MCF 10A (cell line): ENCODE results near the gene MYMX. TPM values are rescaled to one million over a fixed set of nuclear protein-coding genes. Genes with fewer than 3 reads are reported as not detected.

Source experiments
- BruUV-seq: library from RNA; stranded (reverse); fragments of 400-500 nt; replicated peaks from 2 replicates; lab custom pipeline; 2021; lab: Mats Ljungman, UMichigan
- CTCF ChIA-PET: fragments of 300-600 bp; sonication (Branson Sonifier 250); formaldehyde crosslinking; extraction: SDS; loops from one replicate; lab custom pipeline; 2021; ENCODE audit warnings: antibody characterized with exemption, inconsistent platforms; lab: Yijun Ruan, JAX
- POLR2A ChIA-PET: fragments of 300-600, 350-650 bp; sonication (Branson Sonifier 250); formaldehyde crosslinking; extraction: SDS; loops from one replicate; lab custom pipeline; 2020; ENCODE audit warnings: antibody characterized with exemption, inconsistent platforms; lab: Yijun Ruan, JAX
- DNase-seq: peaks from one replicate; pipeline ENCODE4 v3.0.0-alpha.2; 2018; ENCODE audit not compliant: unreplicated experiment
- H3K27ac Mint-ChIP-seq: one replicate; pipeline ENCODE4 v1.8.0; 2022; ENCODE audit warnings: mild to moderate bottlenecking, low read depth, mixed read lengths; ENCODE audit not compliant: unreplicated experiment
- H3K27me3 Mint-ChIP-seq: one replicate; pipeline ENCODE4 v1.8.0; 2022; ENCODE audit warnings: mixed read lengths; ENCODE audit not compliant: insufficient read depth, unreplicated experiment
- H3K36me3 Mint-ChIP-seq: one replicate; pipeline ENCODE4 v1.8.0; 2022; ENCODE audit warnings: mild to moderate bottlenecking, moderate library complexity, mixed read lengths; ENCODE audit not compliant: insufficient read depth, unreplicated experiment
- H3K4me1 Mint-ChIP-seq: one replicate; pipeline ENCODE4 v1.8.0; 2022; ENCODE audit warnings: mixed read lengths; ENCODE audit not compliant: insufficient read depth, unreplicated experiment
- H3K4me3 Mint-ChIP-seq: one replicate; pipeline ENCODE4 v1.8.0; 2022; ENCODE audit warnings: mild to moderate bottlenecking, moderate library complexity, mixed read lengths; ENCODE audit not compliant: unreplicated experiment
- H3K9me3 Mint-ChIP-seq: one replicate; pipeline ENCODE4 v1.8.0; 2022; ENCODE audit warnings: mixed read lengths; ENCODE audit not compliant: unreplicated experiment
- intact Hi-C: fragments of 100-400 bp; cut with micrococcal nuclease; formaldehyde crosslinking; loops from 2 replicates; pipeline ENCODE4 v1.14.1; 2022
- total RNA-seq: library from RNA; stranded (reverse); gene quantifications from 2 replicates; pipeline ENCODE4 v1.2.3, GENCODE V29; 2022
- TF ChIP-seq, protein P1 (sequence below): fragments of 200-600 bp; IDR thresholded peaks from one replicate; pipeline ENCODE4 v1.8.0; 2022; ENCODE audit warnings: antibody characterized with exemption, mild to moderate bottlenecking; ENCODE audit not compliant: unreplicated experiment

MYMX gene
- total RNA-seq, 1 experiment from 2014 or later, result not detected

DNA sequence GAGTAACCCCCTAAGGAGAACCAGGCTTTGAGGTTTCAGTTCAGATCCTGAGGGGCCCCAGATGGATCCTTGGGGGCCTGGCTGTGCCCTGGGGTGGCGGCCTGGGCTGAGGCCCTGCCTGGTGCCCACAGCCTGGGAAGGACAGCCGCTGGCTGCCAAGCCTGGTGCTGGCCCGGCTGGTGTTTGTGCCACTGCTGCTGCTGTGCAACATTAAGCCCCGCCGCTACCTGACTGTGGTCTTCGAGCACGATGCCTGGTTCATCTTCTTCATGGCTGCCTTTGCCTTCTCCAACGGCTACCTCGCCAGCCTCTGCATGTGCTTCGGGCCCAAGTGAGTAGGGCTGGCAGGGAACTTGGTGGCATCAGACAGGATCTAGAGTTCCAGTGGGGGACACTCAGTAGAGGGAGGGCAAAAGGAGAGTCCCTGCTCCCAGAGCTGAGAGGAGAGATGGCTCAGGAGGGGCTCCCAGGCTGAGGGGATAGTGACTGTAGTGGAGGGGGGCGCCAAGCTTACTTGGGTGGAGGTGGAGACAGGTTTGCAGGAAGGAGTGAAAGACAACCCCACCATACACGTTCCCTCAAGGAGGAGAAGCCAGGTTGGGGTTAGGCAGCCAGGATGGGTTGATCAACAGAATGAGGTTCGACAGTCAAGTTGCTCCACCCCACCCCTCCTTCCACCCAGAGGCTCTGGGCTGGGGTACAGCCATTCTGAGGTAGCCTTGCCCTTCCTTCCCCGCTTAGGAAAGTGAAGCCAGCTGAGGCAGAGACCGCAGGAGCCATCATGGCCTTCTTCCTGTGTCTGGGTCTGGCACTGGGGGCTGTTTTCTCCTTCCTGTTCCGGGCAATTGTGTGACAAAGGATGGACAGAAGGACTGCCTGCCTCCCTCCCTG is 16.2 kb downstream of the MYMX start:
- ChIA-PET CTCF (interaction anchor here (1.6 to 3.6 kb wide), 2 partner anchors 9 to 135 kb away, joined by 5 to 52 read pairs; partner anchors contain the start of gene SLC29A1), POLR2A (interaction anchor here (1.2 kb wide), 1 partner anchor 11 kb away, joined by 5 read pairs; no protein-coding TSS in a partner anchor)
- Mint-ChIP-seq H3K27me3 (no peaks in the 10 kb centered on the region), H3K4me1 (peaks cover 20% of the 10 kb centered on the region), H3K36me3 (peaks cover 7% of the 10 kb centered on the region), H3K27ac (peak overlapping the region; percentile 49), H3K9me3 (no peaks in the 10 kb centered on the region), H3K4me3 (no peak overlapping the region)
- no TSS peak for BruUV-seq
- TF ChIP-seq, protein P1, sequence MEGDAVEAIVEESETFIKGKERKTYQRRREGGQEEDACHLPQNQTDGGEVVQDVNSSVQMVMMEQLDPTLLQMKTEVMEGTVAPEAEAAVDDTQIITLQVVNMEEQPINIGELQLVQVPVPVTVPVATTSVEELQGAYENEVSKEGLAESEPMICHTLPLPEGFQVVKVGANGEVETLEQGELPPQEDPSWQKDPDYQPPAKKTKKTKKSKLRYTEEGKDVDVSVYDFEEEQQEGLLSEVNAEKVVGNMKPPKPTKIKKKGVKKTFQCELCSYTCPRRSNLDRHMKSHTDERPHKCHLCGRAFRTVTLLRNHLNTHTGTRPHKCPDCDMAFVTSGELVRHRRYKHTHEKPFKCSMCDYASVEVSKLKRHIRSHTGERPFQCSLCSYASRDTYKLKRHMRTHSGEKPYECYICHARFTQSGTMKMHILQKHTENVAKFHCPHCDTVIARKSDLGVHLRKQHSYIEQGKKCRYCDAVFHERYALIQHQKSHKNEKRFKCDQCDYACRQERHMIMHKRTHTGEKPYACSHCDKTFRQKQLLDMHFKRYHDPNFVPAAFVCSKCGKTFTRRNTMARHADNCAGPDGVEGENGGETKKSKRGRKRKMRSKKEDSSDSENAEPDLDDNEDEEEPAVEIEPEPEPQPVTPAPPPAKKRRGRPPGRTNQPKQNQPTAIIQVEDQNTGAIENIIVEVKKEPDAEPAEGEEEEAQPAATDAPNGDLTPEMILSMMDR, result no peak
- intact Hi-C loops, result no loop called here
- no peak for DNase-seq

DNA sequence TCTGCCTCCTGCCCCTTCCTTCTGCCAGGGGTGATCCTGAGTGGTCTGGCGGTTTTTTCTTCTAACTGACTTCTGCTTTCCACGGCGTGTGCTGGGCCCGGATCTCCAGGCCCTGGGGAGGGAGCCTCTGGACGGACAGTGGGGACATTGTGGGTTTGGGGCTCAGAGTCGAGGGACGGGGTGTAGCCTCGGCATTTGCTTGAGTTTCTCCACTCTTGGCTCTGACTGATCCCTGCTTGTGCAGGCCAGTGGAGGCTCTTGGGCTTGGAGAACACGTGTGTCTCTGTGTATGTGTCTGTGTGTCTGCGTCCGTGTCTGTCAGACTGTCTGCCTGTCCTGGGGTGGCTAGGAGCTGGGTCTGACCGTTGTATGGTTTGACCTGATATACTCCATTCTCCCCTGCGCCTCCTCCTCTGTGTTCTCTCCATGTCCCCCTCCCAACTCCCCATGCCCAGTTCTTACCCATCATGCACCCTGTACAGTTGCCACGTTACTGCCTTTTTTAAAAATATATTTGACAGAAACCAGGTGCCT is 16.9 kb downstream of the MYMX start:
- BruUV-seq, result no TSS peak
- TF ChIP-seq, protein P1, result no peak
- H3K36me3 Mint-ChIP-seq, result peaks cover 7% of the 10 kb centered on the region
- peaks cover 25% of the 10 kb centered on the region for H3K4me1 Mint-ChIP-seq
- peak overlapping the region; percentile 49 for H3K27ac Mint-ChIP-seq
- DNase-seq, result no peak
- H3K9me3 Mint-ChIP-seq, result no peaks in the 10 kb centered on the region
- no peak overlapping the region for H3K4me3 Mint-ChIP-seq
- ChIA-PET POLR2A (interaction anchor here (1.2 to 5.2 kb wide), 3 partner anchors 9 to 13 kb away, joined by 5 to 114 read pairs (median 6); partner anchors contain the start of gene HSP90AB1), CTCF (interaction anchor here (0.7 to 3.6 kb wide), 16 partner anchors 10 to 136 kb away, joined by 3 to 52 read pairs (median 5); partner anchors contain the start of genes SLC29A1 and SLC35B2)
- intact Hi-C loops, result no loop called here
- no peaks in the 10 kb centered on the region for H3K27me3 Mint-ChIP-seq

DNA sequence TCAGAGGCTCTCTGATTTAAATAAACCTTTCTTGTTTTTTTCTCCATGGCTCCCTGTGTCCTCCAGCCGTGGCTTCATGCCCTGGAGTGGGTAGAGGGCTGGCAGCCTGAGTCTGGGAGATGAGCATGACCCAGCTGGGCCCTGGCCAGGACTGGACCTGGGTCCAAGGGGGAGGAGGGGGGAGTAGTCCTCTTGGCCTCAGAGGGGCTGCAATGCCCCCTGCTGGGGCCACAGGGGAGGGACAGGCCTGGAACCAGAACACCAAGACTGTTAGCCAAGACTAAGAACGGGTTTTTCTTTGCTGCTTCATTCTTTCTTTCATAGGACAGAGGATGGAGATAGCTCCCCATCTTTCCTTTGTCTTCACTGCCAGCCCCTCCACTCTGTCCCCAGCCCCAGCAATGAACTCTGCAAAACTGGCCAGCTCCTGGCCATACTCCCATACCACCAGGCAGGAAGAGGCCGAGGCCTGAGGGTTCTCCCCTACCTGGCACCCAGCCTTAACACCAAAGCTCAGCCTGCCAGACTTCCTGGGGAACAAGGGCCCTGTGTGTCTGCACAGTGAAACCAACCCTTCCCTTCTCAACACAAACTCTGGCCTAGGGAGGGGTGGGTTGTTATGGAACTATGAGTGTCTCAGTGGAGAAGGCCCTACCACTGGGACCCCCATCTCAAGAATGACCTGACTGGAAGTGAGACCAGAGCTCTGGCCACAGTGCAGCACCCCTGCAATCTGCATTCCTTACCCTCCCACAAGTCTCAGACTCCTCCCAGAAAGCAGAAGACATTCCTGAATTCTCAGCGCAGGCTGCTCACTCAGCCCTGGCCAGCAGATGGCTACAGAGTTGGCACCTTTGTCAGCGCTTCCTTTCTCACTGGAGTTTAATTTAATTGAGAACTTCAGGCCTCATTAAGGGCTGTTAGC is 17.6 kb downstream of the MYMX start:
- TF ChIP-seq, protein P1, result peak; percentile 52
- Mint-ChIP-seq H3K4me1 (peaks cover 24% of the 10 kb centered on the region), H3K4me3 (no peak overlapping the region), H3K36me3 (peaks cover 7% of the 10 kb centered on the region), H3K9me3 (no peaks in the 10 kb centered on the region), H3K27me3 (no peaks in the 10 kb centered on the region), H3K27ac (peak overlapping the region; percentile 49)
- CTCF ChIA-PET, result interaction anchor here (0.6 to 3.6 kb wide), 33 partner anchors 7 to 1317 kb away, joined by 3 to 52 read pairs (median 5); partner anchors contain the start of genes HSP90AB1, SLC29A1 and SLC35B2
- POLR2A ChIA-PET, result interaction anchor here (0.6 to 5.2 kb wide), 10 partner anchors 10 to 605 kb away, joined by 3 to 114 read pairs (median 4); partner anchors contain the start of genes HSP90AB1 and SLC35B2
- no TSS peak for BruUV-seq
- intact Hi-C loops, result no loop called here
- peak; percentile 74 for DNase-seq
